Keratinocyte (primary cell): ENCODE measurements around the gene CACNA2D4.
"Not testable (repeated sequence)": the region's sequence is repeated elsewhere in the genome, so short reads cannot be mapped to it uniquely, and the experiment has no call there.

Source experiments
- EZH2 ChIP-seq: IDR thresholded peaks from one replicate; pipeline ENCODE4 v1.6.1; 2012; ENCODE audit warnings: inconsistent platforms, mild to moderate bottlenecking, low read length, moderate library complexity
- TF ChIP-seq, protein P1 (sequence below), 3 experiments: IDR thresholded peaks in 1 of 3; conservative IDR thresholded peaks in 1 of 3; optimal IDR thresholded peaks in 1 of 3; 2 replicates in 2 of 3; 3 replicates in 1 of 3; pipeline versions ENCODE3 to v1.5.1; 2011; ENCODE audit warnings: low read length in 3 of 3, mild to moderate bottlenecking in 3 of 3, moderate library complexity in 2 of 3, control low read depth in 1 of 3, inconsistent platforms in 1 of 3; ENCODE audit not compliant: insufficient read depth in 2 of 3; ENCODE audit errors: extremely low read depth in 1 of 3

DNA sequence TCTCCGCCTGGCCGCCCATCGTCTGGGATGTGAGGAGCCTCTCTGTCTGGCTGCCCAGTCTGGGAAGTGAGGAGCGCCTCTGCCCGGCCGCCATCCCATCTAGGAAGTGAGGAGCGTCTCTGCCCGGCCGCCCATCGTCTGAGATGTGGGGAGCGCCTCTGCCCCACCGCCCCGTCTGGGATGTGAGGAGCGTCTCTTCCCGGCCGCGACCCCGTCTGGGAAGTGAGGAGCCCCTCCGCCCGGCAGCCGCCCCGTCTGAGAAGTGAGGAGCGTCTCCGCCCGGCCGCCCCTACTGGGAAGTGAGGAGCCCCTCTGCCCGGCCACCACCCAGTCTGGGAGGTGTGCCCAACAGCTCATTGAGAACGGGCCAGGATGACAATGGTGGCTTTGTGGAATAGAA is 100.5 kb downstream of the CACNA2D4 start:
- TF ChIP-seq, protein P1, sequence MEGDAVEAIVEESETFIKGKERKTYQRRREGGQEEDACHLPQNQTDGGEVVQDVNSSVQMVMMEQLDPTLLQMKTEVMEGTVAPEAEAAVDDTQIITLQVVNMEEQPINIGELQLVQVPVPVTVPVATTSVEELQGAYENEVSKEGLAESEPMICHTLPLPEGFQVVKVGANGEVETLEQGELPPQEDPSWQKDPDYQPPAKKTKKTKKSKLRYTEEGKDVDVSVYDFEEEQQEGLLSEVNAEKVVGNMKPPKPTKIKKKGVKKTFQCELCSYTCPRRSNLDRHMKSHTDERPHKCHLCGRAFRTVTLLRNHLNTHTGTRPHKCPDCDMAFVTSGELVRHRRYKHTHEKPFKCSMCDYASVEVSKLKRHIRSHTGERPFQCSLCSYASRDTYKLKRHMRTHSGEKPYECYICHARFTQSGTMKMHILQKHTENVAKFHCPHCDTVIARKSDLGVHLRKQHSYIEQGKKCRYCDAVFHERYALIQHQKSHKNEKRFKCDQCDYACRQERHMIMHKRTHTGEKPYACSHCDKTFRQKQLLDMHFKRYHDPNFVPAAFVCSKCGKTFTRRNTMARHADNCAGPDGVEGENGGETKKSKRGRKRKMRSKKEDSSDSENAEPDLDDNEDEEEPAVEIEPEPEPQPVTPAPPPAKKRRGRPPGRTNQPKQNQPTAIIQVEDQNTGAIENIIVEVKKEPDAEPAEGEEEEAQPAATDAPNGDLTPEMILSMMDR (optimal IDR thresholded peaks at IDR 0.05 in 1 of 3, IDR thresholded peaks at IDR 0.05 in 1 of 3, conservative IDR thresholded peaks at IDR 0.05 in 1 of 3; ENCODE audit: extremely low read depth in 1 of 3, insufficient read depth in 2 of 3, low read length in 3 of 3): not testable (repeated sequence)
- TF ChIP-seq EZH2: not testable (repeated sequence)
